ENCODE results near the gene USP32.

The USP32 gene

GRCh38 chr17:60301649-60302048 is 90.3 kb downstream of the USP32 start:
- no peak overlapping the region for H3K4me2 ChIP-seq (ENCODE audit: low read length)

GRCh38 chr17:60300949-60301348 is 91.0 kb downstream of the USP32 start:
- Histone ChIP-seq H3K4me2 (ENCODE audit: low read length) (no peak overlapping the region), H3K4me3 (ENCODE audit: low read depth, low read length) (no peak overlapping the region), H3K9me3 (ENCODE audit: control insufficient read depth, low read length) (no peaks in the 10 kb centered on the region), H3K4me1 (no peaks in the 10 kb centered on the region), H2AFZ (no peak overlapping the region), H3K9ac (no peak overlapping the region), H3K27me3 (ENCODE audit: control insufficient read depth, insufficient read depth, low read length) (no peaks in the 10 kb centered on the region), H3K79me2 (peaks cover 17% of the 10 kb centered on the region), H3K27ac (no peak overlapping the region), H3K36me3 (ENCODE audit: control insufficient read depth, insufficient read depth, low read length) (no peaks in the 10 kb centered on the region)
- no peak for TF ChIP-seq CTCF (IDR thresholded peaks at IDR 0.05)

More at GRCh38 chr17:60301649-60302048, 90.3 kb downstream of the USP32 start:
- H2AFZ ChIP-seq: no peak overlapping the region
- no peak overlapping the region for H3K9ac ChIP-seq
- peaks cover 20% of the 10 kb centered on the region for H3K79me2 ChIP-seq
- no peak for TF ChIP-seq CTCF (IDR thresholded peaks at IDR 0.05)
- no peaks in the 10 kb centered on the region for H3K36me3 ChIP-seq (ENCODE audit: control insufficient read depth, insufficient read depth, low read length)
- no peaks in the 10 kb centered on the region for H3K27me3 ChIP-seq (ENCODE audit: control insufficient read depth, insufficient read depth, low read length)
- H3K4me1 ChIP-seq: no peaks in the 10 kb centered on the region
- H3K4me3 ChIP-seq (ENCODE audit: low read depth, low read length): no peak overlapping the region
- no peaks in the 10 kb centered on the region for H3K9me3 ChIP-seq (ENCODE audit: control insufficient read depth, low read length)
- H3K27ac ChIP-seq: no peak overlapping the region

- Histone ChIP-seq H3K4me2 (ENCODE audit: low read length) (no peak overlapping the region), H3K9ac (no peak overlapping the region), H3K4me3 (ENCODE audit: low read depth, low read length) (no peak overlapping the region), H3K4me1 (no peaks in the 10 kb centered on the region), H3K27ac (no peak overlapping the region), H3K27me3 (ENCODE audit: control insufficient read depth, insufficient read depth, low read length) (no peaks in the 10 kb centered on the region), H3K79me2 (peaks cover 8% of the 10 kb centered on the region), H2AFZ (no peak overlapping the region), H3K9me3 (ENCODE audit: control insufficient read depth, low read length) (no peaks in the 10 kb centered on the region), H3K36me3 (ENCODE audit: control insufficient read depth, insufficient read depth, low read length) (no peaks in the 10 kb centered on the region)
- no peak for TF ChIP-seq CTCF (IDR thresholded peaks at IDR 0.05)
These were observed 91.9 kb downstream of the USP32 start for GRCh38 chr17:60300011-60300410.

DNA sequence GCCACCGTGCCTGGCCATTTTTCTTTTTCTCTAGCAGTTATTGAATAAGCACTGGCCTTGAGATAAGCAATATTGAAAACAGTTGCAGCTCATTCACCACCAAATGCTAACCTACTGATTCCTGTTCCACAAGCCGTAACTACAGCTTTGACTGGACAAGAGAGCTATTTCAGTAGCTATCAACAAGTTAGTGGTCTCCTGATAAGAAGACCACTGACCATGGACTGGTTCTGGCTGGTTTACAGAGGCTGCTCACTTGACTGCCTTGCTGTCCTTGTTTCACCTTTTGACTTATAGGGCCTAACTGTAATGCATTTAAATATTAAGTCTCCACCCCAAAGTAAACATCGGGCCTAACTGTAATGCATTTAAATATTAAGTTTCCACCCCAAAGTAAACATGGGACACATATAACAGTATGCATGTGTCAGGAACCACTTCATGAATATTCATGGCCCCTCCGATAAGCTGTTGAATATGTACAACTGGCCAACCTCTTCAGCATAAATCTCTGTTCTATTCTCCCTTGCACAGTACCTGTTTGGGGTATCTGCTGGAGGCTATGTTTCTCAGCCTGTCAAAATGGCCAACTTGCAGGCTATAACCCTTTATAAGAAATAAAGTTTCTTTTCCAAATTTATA is 94.1 kb downstream of the USP32 start:
- Histone ChIP-seq H3K79me2 (peaks cover 4% of the 10 kb centered on the region), H3K9me3 (ENCODE audit: control insufficient read depth, low read length) (no peaks in the 10 kb centered on the region), H3K36me3 (ENCODE audit: control insufficient read depth, insufficient read depth, low read length) (no peaks in the 10 kb centered on the region), H3K9ac (no peak overlapping the region), H3K4me1 (no peaks in the 10 kb centered on the region), H3K4me2 (ENCODE audit: low read length) (no peak overlapping the region), H3K4me3 (ENCODE audit: low read depth, low read length) (no peak overlapping the region), H3K27me3 (ENCODE audit: control insufficient read depth, insufficient read depth, low read length) (no peaks in the 10 kb centered on the region), H3K27ac (no peak overlapping the region), H2AFZ (no peak overlapping the region)
- no peak for TF ChIP-seq CTCF (IDR thresholded peaks at IDR 0.05)

DNA sequence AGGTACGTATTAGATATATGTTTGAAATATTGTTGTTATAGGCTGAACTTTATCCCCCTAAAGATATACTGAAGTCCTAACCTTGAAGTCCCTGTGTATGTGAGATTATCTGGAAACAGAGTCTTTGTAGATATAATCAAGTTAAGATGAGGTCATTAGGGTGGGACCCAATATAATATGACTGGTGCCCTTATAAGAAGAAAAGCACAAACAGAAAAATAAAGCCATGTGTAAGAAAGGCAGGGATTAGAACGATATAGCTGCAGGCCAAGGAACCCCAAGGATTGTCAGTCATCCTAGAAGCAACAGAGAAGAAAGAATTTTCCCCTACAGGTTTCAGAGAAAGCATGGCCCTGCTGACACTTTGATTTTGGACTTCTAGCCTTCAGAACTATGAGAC is 95.8 kb downstream of the USP32 start:
- Histone ChIP-seq H3K4me3 (ENCODE audit: low read depth, low read length) (no peak overlapping the region), H2AFZ (no peak overlapping the region), H3K27me3 (ENCODE audit: control insufficient read depth, insufficient read depth, low read length) (no peaks in the 10 kb centered on the region), H3K27ac (no peak overlapping the region), H3K36me3 (ENCODE audit: control insufficient read depth, insufficient read depth, low read length) (no peaks in the 10 kb centered on the region), H3K9me3 (ENCODE audit: control insufficient read depth, low read length) (no peaks in the 10 kb centered on the region), H3K4me2 (ENCODE audit: low read length) (no peak overlapping the region), H3K9ac (no peak overlapping the region), H3K4me1 (no peaks in the 10 kb centered on the region), H3K79me2 (no peaks in the 10 kb centered on the region)
- TF ChIP-seq CTCF (IDR thresholded peaks at IDR 0.05): no peak

Data from parathyroid adenoma (tissue), 2 donors.